Gastrocnemius medialis (tissue), 4 donors: Measurements from ENCODE around the gene CDHR3.

Experiments
- CTCF ChIP-seq, 5 experiments: fragments of 450-650 bp in 3 of 5; fragments of 200-600 bp in 2 of 5; sonication (generic) in 2 of 5; IDR thresholded peaks in 4 of 5; conservative IDR thresholded peaks in 1 of 5; 1 replicate in 4 of 5; 2 replicates in 1 of 5; pipeline ENCODE4 v1.5.1; 2016 to 2019; ENCODE audit warnings: antibody characterized with exemption in 5 of 5, mild to moderate bottlenecking in 3 of 5, moderate library complexity in 3 of 5
- POLR2A ChIP-seq, 2 donors: fragments of 450-650 bp; IDR thresholded peaks; one replicate each; pipeline ENCODE4 v1.6.1; 2017; ENCODE audit warnings: antibody characterized with exemption in 2 of 2, mild to moderate bottlenecking in 2 of 2, moderate library complexity in 2 of 2

- TF ChIP-seq CTCF (IDR thresholded peaks at IDR 0.05 in 4 of 5, conservative IDR thresholded peaks at IDR 0.05 in 1 of 5): no peak
- no peak for TF ChIP-seq POLR2A (IDR thresholded peaks at IDR 0.05)
Measured at GRCh38 chr7:105989191-105989590, 26.1 kb downstream of the CDHR3 start.
